D721Med (cell line): ENCODE results near the gene CDC42EP4.

Experiments used
- DNase-seq: peaks from one replicate; pipeline ENCODE4 v3.0.0; 2011; ENCODE audit warnings: low spot score; ENCODE audit not compliant: insufficient read length
- FAIRE-seq: peaks from 2 replicates; lab custom pipeline; 2011; peaks lifted over from hg19 to GRCh38; lab: Jason Lieb, UNC
- TF ChIP-seq, protein P1 (sequence below): IDR thresholded peaks from 2 replicates; pipeline ENCODE4 v1.5.1; 2012; ENCODE audit warnings: mild to moderate bottlenecking, control low read depth; ENCODE audit not compliant: insufficient read depth; ENCODE audit errors: missing control alignments

Gene CDC42EP4

DNA sequence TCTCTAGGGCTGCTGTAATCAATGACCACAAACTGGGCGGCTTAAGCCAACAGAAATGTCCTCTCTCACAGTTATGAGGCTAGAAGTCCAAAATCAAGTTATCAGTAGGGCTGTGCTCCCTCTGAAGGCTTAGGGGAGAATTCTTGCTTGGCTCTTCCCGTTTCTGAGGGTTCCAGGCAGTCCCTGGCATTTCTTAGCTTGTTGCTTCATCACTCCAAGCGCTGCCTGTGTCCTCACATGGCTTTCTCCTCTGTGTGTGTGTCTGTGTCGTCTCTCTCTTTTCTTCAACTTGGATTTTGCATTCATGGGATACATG lies 13.7 kb upstream of the CDC42EP4 start:
- FAIRE-seq: no peak
- DNase-seq: no peak

DNA sequence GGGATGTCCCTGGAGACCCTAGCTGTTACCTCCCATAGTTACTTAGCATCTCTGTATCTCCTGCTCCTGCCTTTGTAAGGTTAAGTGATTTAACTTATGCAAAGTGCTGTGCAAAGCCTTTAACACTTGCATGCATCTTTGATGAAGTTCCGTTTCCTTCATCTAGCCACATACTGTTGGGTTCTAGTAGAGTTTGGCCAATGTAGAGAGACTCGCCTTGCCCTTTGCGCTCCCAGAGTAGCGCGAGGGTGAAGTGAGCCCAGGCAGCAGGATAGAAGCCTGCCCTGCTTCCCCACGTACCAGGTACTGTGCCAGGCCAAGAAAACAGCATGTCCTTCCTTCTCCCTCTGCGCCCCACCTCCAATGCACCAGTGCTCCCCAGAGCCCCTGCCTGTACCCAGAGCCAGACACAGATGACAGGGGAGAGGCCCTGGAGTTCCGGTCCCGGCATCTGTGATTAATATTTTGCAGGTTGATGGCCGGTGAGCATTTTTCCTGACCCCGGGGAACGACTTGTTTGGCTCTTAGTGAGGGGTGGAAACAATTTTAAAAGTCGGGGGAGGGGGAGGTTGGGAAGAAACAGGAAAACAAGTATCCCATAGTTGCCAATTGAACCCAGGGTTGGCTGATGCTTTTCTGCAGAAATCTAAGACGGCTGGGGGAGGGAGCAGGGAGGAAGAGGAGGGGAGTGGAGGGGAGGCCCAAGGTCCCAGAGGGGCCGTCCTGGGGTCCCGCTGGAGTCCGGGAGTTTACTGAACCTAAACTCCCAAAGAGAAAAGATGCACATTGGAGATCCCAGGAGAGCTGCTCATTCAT lies 13.1 kb upstream of the CDC42EP4 start:
- no peak for FAIRE-seq
- TF ChIP-seq, protein P1, sequence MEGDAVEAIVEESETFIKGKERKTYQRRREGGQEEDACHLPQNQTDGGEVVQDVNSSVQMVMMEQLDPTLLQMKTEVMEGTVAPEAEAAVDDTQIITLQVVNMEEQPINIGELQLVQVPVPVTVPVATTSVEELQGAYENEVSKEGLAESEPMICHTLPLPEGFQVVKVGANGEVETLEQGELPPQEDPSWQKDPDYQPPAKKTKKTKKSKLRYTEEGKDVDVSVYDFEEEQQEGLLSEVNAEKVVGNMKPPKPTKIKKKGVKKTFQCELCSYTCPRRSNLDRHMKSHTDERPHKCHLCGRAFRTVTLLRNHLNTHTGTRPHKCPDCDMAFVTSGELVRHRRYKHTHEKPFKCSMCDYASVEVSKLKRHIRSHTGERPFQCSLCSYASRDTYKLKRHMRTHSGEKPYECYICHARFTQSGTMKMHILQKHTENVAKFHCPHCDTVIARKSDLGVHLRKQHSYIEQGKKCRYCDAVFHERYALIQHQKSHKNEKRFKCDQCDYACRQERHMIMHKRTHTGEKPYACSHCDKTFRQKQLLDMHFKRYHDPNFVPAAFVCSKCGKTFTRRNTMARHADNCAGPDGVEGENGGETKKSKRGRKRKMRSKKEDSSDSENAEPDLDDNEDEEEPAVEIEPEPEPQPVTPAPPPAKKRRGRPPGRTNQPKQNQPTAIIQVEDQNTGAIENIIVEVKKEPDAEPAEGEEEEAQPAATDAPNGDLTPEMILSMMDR: no peak

More for the DNA sequence above, 13.7 kb upstream of the CDC42EP4 start:
- TF ChIP-seq, protein P1: no peak

DNA sequence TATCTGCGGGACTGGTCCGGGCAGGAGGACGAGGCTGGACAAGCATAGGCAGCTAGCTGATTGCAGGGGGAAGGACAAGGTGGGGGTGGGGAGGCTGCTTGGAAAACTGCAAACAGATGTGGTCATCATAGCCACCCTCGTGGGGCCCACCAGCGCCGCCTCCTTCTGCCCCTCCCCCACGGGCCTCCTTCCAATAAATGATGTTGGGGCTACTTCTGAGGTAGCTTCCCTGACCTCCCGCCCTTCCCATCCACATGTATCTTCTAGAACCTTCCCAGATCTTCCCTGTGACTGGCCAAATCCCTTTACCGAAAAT lies 12.3 kb upstream of the CDC42EP4 start:
- TF ChIP-seq, protein P1: no peak
- FAIRE-seq: no peak
- DNase-seq: no peak

More for the DNA sequence above, 13.1 kb upstream of the CDC42EP4 start:
- DNase-seq: no peak

DNA sequence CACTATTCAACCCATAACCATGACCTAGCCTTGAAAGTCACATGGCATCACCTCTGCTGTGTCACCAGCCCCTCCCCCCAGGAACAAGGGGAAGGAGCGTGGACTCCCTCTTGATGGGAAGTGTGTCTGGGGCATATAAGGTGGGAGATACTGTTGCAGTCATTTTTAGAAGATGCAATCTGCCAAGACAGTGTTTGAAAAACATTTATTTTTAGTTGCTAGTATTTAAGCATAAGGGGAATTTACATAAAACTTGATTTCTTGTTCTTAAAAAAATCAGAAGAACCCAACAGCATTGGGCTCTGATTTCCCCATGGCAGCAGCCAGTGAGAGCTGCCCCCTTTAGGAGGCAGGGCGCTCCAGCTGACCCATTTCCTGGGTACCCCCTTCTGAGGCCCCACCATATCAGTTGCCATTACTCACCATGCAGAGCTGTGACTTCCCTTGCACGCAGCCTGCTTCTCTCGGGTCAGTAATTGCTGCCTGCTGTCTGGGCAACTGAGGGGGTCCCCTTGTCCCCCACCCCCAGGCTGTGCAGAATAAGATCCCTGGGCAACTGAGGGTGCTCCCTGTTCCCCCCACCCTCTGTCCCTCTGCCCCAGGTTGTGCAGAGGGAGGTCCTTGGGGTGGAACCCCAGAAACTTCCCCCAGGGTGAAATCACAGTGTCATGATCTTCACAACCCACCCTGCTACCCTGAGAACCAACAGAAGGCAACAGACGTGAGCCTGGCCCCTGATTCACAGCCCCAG lies 11.8 kb upstream of the CDC42EP4 start:
- TF ChIP-seq, protein P1: no peak
- DNase-seq (no peak), FAIRE-seq (no peak)

DNA sequence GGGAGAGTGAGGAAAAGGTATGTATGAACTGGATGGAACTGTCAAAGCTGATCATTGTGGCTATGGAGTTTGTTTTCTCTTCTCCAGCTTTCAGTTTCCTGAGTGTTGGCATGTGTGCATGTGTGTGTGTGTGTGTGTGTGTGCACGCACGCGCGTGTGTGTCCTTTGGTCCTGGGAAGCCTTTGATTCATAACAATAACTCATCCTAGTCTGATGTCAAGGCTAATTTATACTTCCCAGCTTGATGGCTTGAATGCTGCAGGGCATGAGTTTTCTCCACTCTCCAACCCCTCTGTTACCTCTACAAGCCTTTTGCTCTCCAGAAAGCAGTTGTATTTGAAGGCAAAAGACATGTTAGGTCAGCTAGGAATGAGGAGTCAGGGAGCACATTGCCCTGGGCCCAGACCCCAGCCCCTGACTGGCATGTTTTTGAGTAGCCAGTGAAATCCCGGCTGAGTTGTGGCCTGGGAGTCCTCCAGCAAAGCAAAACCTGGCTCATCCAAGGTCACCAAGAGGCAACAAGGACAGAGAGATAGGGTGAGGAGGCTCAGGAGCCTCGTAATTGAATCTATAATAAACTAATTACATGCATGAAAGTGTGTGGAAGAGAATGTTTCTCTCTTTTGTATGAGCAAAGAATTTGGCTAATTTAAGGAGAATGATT lies 8.9 kb upstream of the CDC42EP4 start:
- DNase-seq (no peak), FAIRE-seq (no peak)
- TF ChIP-seq, protein P1: no peak

DNA sequence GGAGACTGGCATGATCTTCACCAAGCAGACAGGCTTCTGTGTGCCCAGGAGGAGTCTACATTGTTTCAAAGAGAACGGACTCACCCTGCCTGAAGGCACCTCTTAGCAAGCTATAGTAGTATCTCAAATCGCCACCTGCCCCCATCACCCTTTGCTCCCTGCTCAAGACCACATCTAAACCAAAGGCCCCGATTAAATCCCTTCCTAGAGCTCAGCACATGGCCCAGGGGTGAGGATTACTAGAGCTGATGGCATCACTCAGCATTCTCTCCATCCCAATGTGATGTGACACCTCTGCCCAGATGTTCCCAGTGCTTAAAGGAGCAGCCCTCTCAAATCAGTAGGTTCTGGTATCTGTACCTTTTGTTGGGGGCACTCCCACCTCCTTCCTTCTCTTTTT lies 8.0 kb upstream of the CDC42EP4 start:
- FAIRE-seq (no peak), DNase-seq (no peak)
- TF ChIP-seq, protein P1: no peak

DNA sequence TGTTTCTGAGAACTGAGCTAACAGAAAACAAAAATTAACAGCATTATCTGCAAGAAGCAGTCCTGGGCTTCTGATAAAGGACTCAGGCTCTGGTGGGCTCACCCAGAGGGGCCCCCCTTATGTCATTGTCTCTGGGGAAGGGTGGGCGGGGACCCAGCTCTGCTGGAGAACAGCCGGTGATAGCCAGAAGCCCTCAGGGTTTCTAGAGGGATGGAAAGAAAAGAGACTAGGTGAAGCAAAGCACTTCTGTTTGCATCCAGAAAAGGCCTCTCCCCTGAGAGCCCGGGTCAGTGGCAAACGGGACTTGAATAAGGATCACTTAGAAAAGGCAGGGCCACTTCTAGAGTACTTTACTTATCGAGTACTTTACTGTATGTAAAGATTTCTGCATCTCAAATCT lies 7.0 kb upstream of the CDC42EP4 start:
- TF ChIP-seq, protein P1: no peak
- DNase-seq: no peak
- no peak for FAIRE-seq
